OCI-LY7 (cell line): ENCODE data around the gene PRIMPOL. TPM values are rescaled to one million over a fixed set of nuclear protein-coding genes. Genes with fewer than 3 reads are reported as not detected.

Experiments
- BruUV-seq: library from RNA; stranded (reverse); fragments of 400-500 nt; replicated peaks from 2 replicates; lab custom pipeline; 2021; lab: Mats Ljungman, UMichigan
- CTCF ChIA-PET: fragments of 300-600 bp; sonication (Branson Sonifier 250); formaldehyde crosslinking; loops from one replicate; lab custom pipeline; 2022; ENCODE audit warnings: antibody characterized with exemption; ENCODE audit not compliant: unreplicated experiment; lab: Charles Lee
- POLR2A ChIA-PET: fragments of 300-600 bp; sonication (Branson Sonifier 250); formaldehyde crosslinking; loops from one replicate; lab custom pipeline; 2022; ENCODE audit warnings: antibody characterized with exemption; lab: Charles Lee
- DNase-seq: peaks from one replicate; pipeline ENCODE4 v3.0.0-alpha.2; 2015; ENCODE audit warnings: low spot score
- H2AFZ ChIP-seq: fragments of 200-600 bp; sonication (generic), shearing (Covaris generic); 2 replicates; pipeline ENCODE4 v1.6.1; 2014; ENCODE audit warnings: mild to moderate bottlenecking, antibody characterized with exemption, low read length, moderate library complexity
- H3K27ac ChIP-seq: fragments of 200-600 bp; sonication (generic); 2 replicates; pipeline ENCODE4 v1.5.1; 2014; ENCODE audit warnings: mixed run types, low read depth, mild to moderate bottlenecking, moderate library complexity, low read length, inconsistent platforms; ENCODE audit not compliant: poor library complexity, severe bottlenecking
- H3K36me3 ChIP-seq: fragments of 200-600 bp; sonication (generic); 2 replicates; pipeline ENCODE4 v1.6.1; 2014; ENCODE audit warnings: mild to moderate bottlenecking, antibody characterized with exemption, low read length, moderate library complexity, mixed read lengths; ENCODE audit not compliant: insufficient read depth
- H3K4me1 ChIP-seq: fragments of 200-600 bp; sonication (generic); 2 replicates; pipeline ENCODE4 v1.5.1; 2014; ENCODE audit warnings: mild to moderate bottlenecking, low read length; ENCODE audit not compliant: insufficient read depth, poor library complexity, severe bottlenecking
- H3K4me2 ChIP-seq: fragments of 200-600 bp; sonication (generic); 2 replicates; pipeline ENCODE4 v1.6.1; 2014; ENCODE audit warnings: mild to moderate bottlenecking, low read length
- H3K4me3 ChIP-seq: fragments of 200-600 bp; sonication (generic); 2 replicates; pipeline ENCODE4 v1.5.1; 2014; ENCODE audit warnings: mild to moderate bottlenecking, low read depth, low read length; ENCODE audit not compliant: poor library complexity, severe bottlenecking
- H3K79me2 ChIP-seq: fragments of 200-600 bp; sonication (generic); 2 replicates; pipeline ENCODE4 v1.6.1; 2016; ENCODE audit warnings: low read depth, mild to moderate bottlenecking, low read length, moderate library complexity, mixed read lengths; ENCODE audit not compliant: insufficient read depth
- H3K9me2 ChIP-seq: fragments of 200-600 bp; sonication (generic); 2 replicates; pipeline ENCODE4 v1.6.1; 2016; ENCODE audit warnings: mild to moderate bottlenecking, low read length, mixed read lengths; ENCODE audit not compliant: insufficient read depth
- H3K9me3 ChIP-seq: fragments of 200-600 bp; sonication (generic); 2 replicates; pipeline ENCODE4 v1.6.1; 2014; ENCODE audit warnings: mild to moderate bottlenecking, mixed run types, low read length, mixed read lengths
- H4K20me1 ChIP-seq: fragments of 200-600 bp; sonication (generic); 2 replicates; pipeline ENCODE4 v1.6.1; 2014; ENCODE audit warnings: mild to moderate bottlenecking, antibody characterized with exemption, low read length, moderate library complexity, mixed read lengths; ENCODE audit not compliant: insufficient read depth
- CTCF ChIP-seq: fragments of 200-600 bp; sonication (generic); conservative IDR thresholded peaks from 2 replicates; pipeline ENCODE4 v1.5.1; 2014; ENCODE audit warnings: mild to moderate bottlenecking, antibody characterized with exemption, low read length, moderate library complexity, mixed read lengths
- EZH2phosphoT487 ChIP-seq: fragments of 200-600 bp; sonication (generic); IDR thresholded peaks from 2 replicates; pipeline ENCODE4 v1.6.1; 2018; ENCODE audit warnings: low read depth, borderline replicate concordance, mild to moderate bottlenecking, mixed run types, antibody characterized with exemption, low read length, moderate library complexity, mixed read lengths
- intact Hi-C: fragments of 100-400 bp; cut with micrococcal nuclease; formaldehyde crosslinking; loops from one replicate; pipeline ENCODE4 v1.10.0; 2022; ENCODE audit not compliant: unreplicated experiment
- total RNA-seq, 2 experiments: library from RNA; depleted of rRNA in 1 of 2; stranded (reverse); fragments of >200 nt in 1 of 2; shearing (Covaris generic) in 1 of 2; gene quantifications; 2 replicates each; pipeline ENCODE4 v1.2.3, GENCODE V29; 2014 to 2022

The PRIMPOL gene
- total RNA-seq, 2 experiments from 2014 or later: 8.8 to 23.4 TPM

- intact Hi-C loops: loop anchor here (5.0 to 10.0 kb wide), 5 partner anchors 194 to 1464 kb away; partner anchors contain the start of genes CYP4V2 and IRF2
- no peak overlapping the region for H2AFZ ChIP-seq
- H3K4me1 ChIP-seq: peaks cover 43% of the 10 kb centered on the region
- POLR2A ChIA-PET: interaction anchor here (0.7 to 1.2 kb wide), 7 partner anchors 7 to 92 kb away, joined by 3 to 6 read pairs (median 3); partner anchors contain the start of genes CASP3 and PRIMPOL
- TF ChIP-seq EZH2phosphoT487 (no peak), CTCF (no peak)
- peak overlapping the region; percentile 94 for H3K4me3 ChIP-seq
- peak overlapping the region; percentile 13 for H3K27ac ChIP-seq
- H3K36me3 ChIP-seq: peaks cover 63% of the 10 kb centered on the region
- H3K9me3 ChIP-seq: no peaks in the 10 kb centered on the region
- peaks cover 27% of the 10 kb centered on the region for H4K20me1 ChIP-seq
- BruUV-seq: no TSS peak
- DNase-seq: peak; percentile 27
- H3K9me2 ChIP-seq: no peaks in the 10 kb centered on the region
- CTCF ChIA-PET: interaction anchor here (1.4 kb wide), 1 partner anchor 10 kb away, joined by 3 read pairs; no protein-coding TSS in a partner anchor
- peaks cover 74% of the 10 kb centered on the region for H3K79me2 ChIP-seq
- peak overlapping the region; percentile 78 for H3K4me2 ChIP-seq
Observed at GRCh38 chr4:184731056-184731455, 81.5 kb downstream of the PRIMPOL start.

GRCh38 chr4:184732126-184732525 is 82.6 kb downstream of the PRIMPOL start:
- ChIA-PET CTCF (interaction anchor here (0.8 to 1.4 kb wide), 2 partner anchors 9 to 15 kb away, joined by 3 read pairs; no protein-coding TSS in a partner anchor), POLR2A (interaction anchor here (0.6 to 2.6 kb wide), 7 partner anchors 9 to 1078 kb away, joined by 3 to 12 read pairs (median 3); no protein-coding TSS in a partner anchor)
- Histone ChIP-seq H3K9me3 (no peaks in the 10 kb centered on the region), H3K79me2 (peaks cover 67% of the 10 kb centered on the region), H3K4me1 (peaks cover 35% of the 10 kb centered on the region), H3K27ac (peak overlapping the region; percentile 84), H3K9me2 (no peaks in the 10 kb centered on the region), H3K36me3 (peaks cover 54% of the 10 kb centered on the region), H3K4me2 (peak overlapping the region; percentile 78), H2AFZ (no peak overlapping the region), H4K20me1 (peaks cover 27% of the 10 kb centered on the region), H3K4me3 (peak overlapping the region; percentile 94)
- no TSS peak for BruUV-seq
- TF ChIP-seq CTCF: no peak
- no peak for TF ChIP-seq EZH2phosphoT487
- DNase-seq: peak; percentile 14
- intact Hi-C loops: loop anchor here (5.0 to 10.0 kb wide), 5 partner anchors 195 to 1463 kb away; partner anchors contain the start of genes CYP4V2 and IRF2
